Ishikawa (cell line): ENCODE data around the gene FAM3D.

Experiments
- CEBPB ChIP-seq: IDR thresholded peaks from 2 replicates; pipeline ENCODE4 v1.6.1; 2012
- CREB1 ChIP-seq: IDR thresholded peaks from 2 replicates; pipeline ENCODE4 v1.6.1; 2012; ENCODE audit warnings: low read depth
- EGR1 ChIP-seq: IDR thresholded peaks from 2 replicates; pipeline ENCODE4 v1.6.1; 2012
- EP300 ChIP-seq: IDR thresholded peaks from 2 replicates; pipeline ENCODE4 v1.6.1; 2012; ENCODE audit warnings: borderline replicate concordance
- FOXM1 ChIP-seq: IDR thresholded peaks from 2 replicates; pipeline ENCODE4 v1.6.1; 2012; ENCODE audit warnings: low read depth, borderline replicate concordance
- NFIC ChIP-seq: IDR thresholded peaks from 2 replicates; pipeline ENCODE4 v1.6.1; 2012
- RAD21 ChIP-seq: IDR thresholded peaks from 2 replicates; pipeline ENCODE4 v1.6.1; 2012; ENCODE audit warnings: low read depth
- TAF1 ChIP-seq: IDR thresholded peaks from 2 replicates; pipeline ENCODE4 v1.6.1; 2012; ENCODE audit warnings: low read depth, mild to moderate bottlenecking
- TCF12 ChIP-seq: IDR thresholded peaks from 2 replicates; pipeline ENCODE4 v1.6.1; 2012; ENCODE audit warnings: low read depth
- TEAD4 ChIP-seq: IDR thresholded peaks from 2 replicates; pipeline ENCODE4 v1.6.1; 2012
- YY1 ChIP-seq: IDR thresholded peaks from 2 replicates; pipeline ENCODE4 v1.6.1; 2012; ENCODE audit warnings: low read depth
- ZBTB7A ChIP-seq: IDR thresholded peaks from 2 replicates; pipeline ENCODE4 v1.6.1; 2012; ENCODE audit warnings: low read depth
- TF ChIP-seq, protein P1 (sequence below): IDR thresholded peaks from 2 replicates; pipeline ENCODE4 v1.6.1; 2012
- TF ChIP-seq, protein P2 (sequence below): IDR thresholded peaks from 2 replicates; pipeline ENCODE4 v1.6.1; 2012; ENCODE audit warnings: low read depth, mild to moderate bottlenecking
- TF ChIP-seq, protein P3 (sequence below): IDR thresholded peaks from 2 replicates; pipeline ENCODE4 v1.6.1; 2012

FAM3D gene

DNA sequence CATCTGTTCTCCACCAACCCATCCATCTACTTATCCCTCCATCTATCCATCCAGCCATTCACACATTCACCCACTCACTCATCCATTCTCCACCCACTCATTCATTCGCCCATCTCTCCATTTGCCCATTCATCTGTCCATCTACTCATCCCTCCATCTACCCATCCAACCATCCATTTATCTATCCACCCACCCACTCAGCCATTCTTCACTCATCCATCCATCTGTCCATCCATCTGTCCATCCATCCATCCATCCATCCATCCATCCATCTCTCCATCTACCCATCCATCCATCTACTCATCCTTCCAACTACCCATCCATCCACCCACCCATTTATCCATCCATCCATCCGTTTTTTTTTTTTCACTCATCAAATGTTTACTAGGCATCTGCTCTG lies 13.9 kb downstream of the FAM3D start:
- no peak for TF ChIP-seq FOXM1
- TF ChIP-seq, protein P1, sequence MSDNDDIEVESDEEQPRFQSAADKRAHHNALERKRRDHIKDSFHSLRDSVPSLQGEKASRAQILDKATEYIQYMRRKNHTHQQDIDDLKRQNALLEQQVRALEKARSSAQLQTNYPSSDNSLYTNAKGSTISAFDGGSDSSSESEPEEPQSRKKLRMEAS, result no peak
- TF ChIP-seq RAD21, result no peak
- no peak for TF ChIP-seq EP300
- TF ChIP-seq YY1, result no peak
- no peak for TF ChIP-seq EGR1
- TF ChIP-seq TCF12, result no peak
- TF ChIP-seq TAF1, result no peak
- no peak for TF ChIP-seq ZBTB7A
- no peak for TF ChIP-seq CREB1
- no peak for TF ChIP-seq CEBPB
- TF ChIP-seq TEAD4, result no peak
- TF ChIP-seq, protein P2, sequence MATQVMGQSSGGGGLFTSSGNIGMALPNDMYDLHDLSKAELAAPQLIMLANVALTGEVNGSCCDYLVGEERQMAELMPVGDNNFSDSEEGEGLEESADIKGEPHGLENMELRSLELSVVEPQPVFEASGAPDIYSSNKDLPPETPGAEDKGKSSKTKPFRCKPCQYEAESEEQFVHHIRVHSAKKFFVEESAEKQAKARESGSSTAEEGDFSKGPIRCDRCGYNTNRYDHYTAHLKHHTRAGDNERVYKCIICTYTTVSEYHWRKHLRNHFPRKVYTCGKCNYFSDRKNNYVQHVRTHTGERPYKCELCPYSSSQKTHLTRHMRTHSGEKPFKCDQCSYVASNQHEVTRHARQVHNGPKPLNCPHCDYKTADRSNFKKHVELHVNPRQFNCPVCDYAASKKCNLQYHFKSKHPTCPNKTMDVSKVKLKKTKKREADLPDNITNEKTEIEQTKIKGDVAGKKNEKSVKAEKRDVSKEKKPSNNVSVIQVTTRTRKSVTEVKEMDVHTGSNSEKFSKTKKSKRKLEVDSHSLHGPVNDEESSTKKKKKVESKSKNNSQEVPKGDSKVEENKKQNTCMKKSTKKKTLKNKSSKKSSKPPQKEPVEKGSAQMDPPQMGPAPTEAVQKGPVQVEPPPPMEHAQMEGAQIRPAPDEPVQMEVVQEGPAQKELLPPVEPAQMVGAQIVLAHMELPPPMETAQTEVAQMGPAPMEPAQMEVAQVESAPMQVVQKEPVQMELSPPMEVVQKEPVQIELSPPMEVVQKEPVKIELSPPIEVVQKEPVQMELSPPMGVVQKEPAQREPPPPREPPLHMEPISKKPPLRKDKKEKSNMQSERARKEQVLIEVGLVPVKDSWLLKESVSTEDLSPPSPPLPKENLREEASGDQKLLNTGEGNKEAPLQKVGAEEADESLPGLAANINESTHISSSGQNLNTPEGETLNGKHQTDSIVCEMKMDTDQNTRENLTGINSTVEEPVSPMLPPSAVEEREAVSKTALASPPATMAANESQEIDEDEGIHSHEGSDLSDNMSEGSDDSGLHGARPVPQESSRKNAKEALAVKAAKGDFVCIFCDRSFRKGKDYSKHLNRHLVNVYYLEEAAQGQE, result no peak
- no peak for TF ChIP-seq NFIC

DNA sequence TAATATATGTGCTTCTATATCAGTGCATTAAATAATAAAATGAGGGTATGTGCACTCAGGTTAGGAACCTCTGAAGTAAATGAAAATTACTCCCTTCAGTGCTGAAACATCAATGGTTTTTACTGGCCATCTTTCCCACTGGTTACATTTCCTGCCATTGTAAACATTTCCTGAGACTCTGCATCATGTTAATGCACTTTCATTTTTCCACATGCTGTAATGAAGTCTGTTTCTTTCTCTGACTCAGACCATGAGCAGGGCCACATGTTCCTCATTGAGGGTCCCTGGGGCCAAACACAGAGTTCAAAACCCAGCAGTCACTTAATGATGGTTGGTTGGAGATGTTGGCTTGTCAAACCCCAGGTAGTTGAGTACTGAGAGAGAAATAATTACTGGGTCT lies 15.3 kb downstream of the FAM3D start:
- TF ChIP-seq EGR1, result no peak
- TF ChIP-seq, protein P3, sequence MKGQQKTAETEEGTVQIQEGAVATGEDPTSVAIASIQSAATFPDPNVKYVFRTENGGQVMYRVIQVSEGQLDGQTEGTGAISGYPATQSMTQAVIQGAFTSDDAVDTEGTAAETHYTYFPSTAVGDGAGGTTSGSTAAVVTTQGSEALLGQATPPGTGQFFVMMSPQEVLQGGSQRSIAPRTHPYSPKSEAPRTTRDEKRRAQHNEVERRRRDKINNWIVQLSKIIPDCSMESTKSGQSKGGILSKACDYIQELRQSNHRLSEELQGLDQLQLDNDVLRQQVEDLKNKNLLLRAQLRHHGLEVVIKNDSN, result no peak
- TF ChIP-seq TAF1, result no peak
- no peak for TF ChIP-seq TEAD4
- no peak for TF ChIP-seq CREB1
- TF ChIP-seq, protein P2, result no peak
- no peak for TF ChIP-seq CEBPB

DNA sequence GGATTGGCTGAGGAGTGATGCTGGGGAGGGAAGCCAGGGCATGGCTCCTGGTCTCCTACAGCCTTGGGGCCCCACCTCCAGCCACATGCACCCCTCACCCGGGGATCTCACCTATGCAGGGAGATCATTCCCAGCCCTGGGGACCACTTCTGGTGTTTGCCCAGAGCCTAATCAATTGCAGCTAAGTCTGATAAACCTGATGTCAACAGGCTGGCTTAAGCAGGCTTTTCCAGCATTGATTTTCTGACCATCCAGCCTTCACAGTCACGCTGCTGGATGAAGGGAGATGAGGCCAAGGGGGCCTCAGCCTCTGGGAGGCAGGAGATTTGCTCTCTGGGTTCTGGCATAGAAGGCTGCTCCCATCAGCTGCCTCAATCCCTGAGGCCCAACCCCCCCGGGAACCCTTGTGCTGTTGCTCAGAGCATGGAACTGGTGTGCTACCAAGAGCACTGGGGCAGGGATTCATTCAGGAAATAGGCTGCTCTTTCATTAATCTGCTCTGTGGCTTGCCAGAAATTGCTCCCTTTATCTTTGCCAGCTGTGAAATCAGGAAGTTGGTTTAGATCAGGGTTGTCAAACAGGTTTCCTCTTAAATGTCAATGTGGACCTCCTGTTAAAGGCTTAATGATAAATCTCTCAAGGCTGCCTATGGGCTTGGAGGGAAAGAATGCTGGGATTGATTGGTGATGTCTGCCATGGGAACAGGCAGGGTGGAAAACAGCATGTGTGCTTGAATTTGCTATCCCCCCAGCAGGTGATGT lies 19.0 kb downstream of the FAM3D start:
- no peak for TF ChIP-seq CEBPB
- TF ChIP-seq TEAD4, result no peak
- TF ChIP-seq, protein P2, result no peak
- no peak for TF ChIP-seq RAD21
- TF ChIP-seq FOXM1, result no peak
- TF ChIP-seq, protein P3, result no peak
- no peak for TF ChIP-seq EGR1
- no peak for TF ChIP-seq TAF1
- TF ChIP-seq TCF12, result no peak
- TF ChIP-seq CREB1, result no peak
- no peak for TF ChIP-seq ZBTB7A
- no peak for TF ChIP-seq NFIC

DNA sequence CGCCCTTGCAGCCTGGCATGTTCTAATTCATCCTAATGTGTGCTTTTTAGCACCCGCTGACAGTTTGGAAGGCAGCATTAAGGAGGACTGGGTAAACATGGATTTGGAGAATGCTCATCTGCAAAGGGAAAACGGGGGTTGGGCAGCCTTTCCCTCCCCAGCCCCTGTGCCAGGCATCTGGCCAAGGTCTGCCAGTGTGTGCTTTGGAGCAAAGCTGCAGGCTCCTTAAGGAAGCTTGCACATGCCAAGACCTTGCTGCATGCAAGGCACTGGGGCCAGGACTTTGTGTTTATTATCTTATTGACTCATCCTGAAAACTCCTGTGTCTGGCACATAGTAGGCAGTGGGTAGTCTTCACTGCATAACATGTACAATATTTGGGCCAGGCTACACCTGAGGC lies 20.1 kb downstream of the FAM3D start:
- no peak for TF ChIP-seq CREB1
- TF ChIP-seq, protein P2, result no peak
- TF ChIP-seq YY1, result no peak
- TF ChIP-seq ZBTB7A, result no peak
- TF ChIP-seq, protein P1, result no peak
- TF ChIP-seq EGR1, result no peak
- no peak for TF ChIP-seq NFIC
- no peak for TF ChIP-seq TAF1
- no peak for TF ChIP-seq FOXM1
- TF ChIP-seq, protein P3, result no peak
- no peak for TF ChIP-seq RAD21
- TF ChIP-seq CEBPB, result no peak
- TF ChIP-seq TCF12, result no peak
- TF ChIP-seq EP300, result no peak
- no peak for TF ChIP-seq TEAD4
